NCI-H2107 treated with DMSO at 0.1 percent for 48 hours (cell line): ENCODE measurements around the gene ADD3.

Experiments used
- DNase-seq: peaks from one replicate; lab custom pipeline; 2025; ENCODE audit not compliant: unreplicated experiment; lab: John Stamatoyannopoulos, UW

Gene ADD3

GRCh38 chr10:110149259-110149658 is 141.5 kb downstream of the ADD3 start:
- DNase-seq, result no peak

GRCh38 chr10:110150046-110150445 is 142.3 kb downstream of the ADD3 start:
- DNase-seq, result no peak

GRCh38 chr10:110150981-110151380 is 143.2 kb downstream of the ADD3 start:
- no peak for DNase-seq

GRCh38 chr10:110151467-110151866 is 143.7 kb downstream of the ADD3 start:
- DNase-seq, result no peak

GRCh38 chr10:110151971-110152370 is 144.2 kb downstream of the ADD3 start:
- DNase-seq, result no peak

- no peak for DNase-seq
Observed at GRCh38 chr10:110153396-110153795, 145.6 kb downstream of the ADD3 start.

- no peak for DNase-seq
Observed at GRCh38 chr10:110156046-110156445, 148.3 kb downstream of the ADD3 start.

- no peak for DNase-seq
Observed at GRCh38 chr10:110158051-110159005, 150.5 kb downstream of the ADD3 start.

GRCh38 chr10:110160081-110160480 is 152.3 kb downstream of the ADD3 start:
- no peak for DNase-seq

- no peak for DNase-seq
Observed at GRCh38 chr10:110160522-110160921, 152.7 kb downstream of the ADD3 start.

- no peak for DNase-seq
Observed at GRCh38 chr10:110162741-110163145, 155.0 kb downstream of the ADD3 start.

- peak; percentile 51 for DNase-seq
Observed at GRCh38 chr10:110163192-110163773, 155.5 kb downstream of the ADD3 start.

GRCh38 chr10:110163841-110164240 is 156.1 kb downstream of the ADD3 start:
- no peak for DNase-seq

GRCh38 chr10:110165239-110165638 is 157.5 kb downstream of the ADD3 start:
- DNase-seq, result no peak

- DNase-seq, result no peak
Observed at GRCh38 chr10:110167149-110167548, 159.4 kb downstream of the ADD3 start.

GRCh38 chr10:110168601-110169481 is 161.1 kb downstream of the ADD3 start:
- DNase-seq, result no peak

- no peak for DNase-seq
Observed at GRCh38 chr10:110169586-110169985, 161.8 kb downstream of the ADD3 start.

GRCh38 chr10:110170142-110170971 is 162.6 kb downstream of the ADD3 start:
- DNase-seq, result no peak

- DNase-seq, result no peak
Observed at GRCh38 chr10:110171032-110171431, 163.2 kb downstream of the ADD3 start.

GRCh38 chr10:110172155-110172554 is 164.4 kb downstream of the ADD3 start:
- no peak for DNase-seq

GRCh38 chr10:110174201-110174600 is 166.4 kb downstream of the ADD3 start:
- DNase-seq, result no peak
